GM13976 (cell line): Measurements from ENCODE around the gene LAMTOR1.

ENCODE experiments used
- DNase-seq: peaks from one replicate; pipeline ENCODE4 v3.0.0; 2012; ENCODE audit warnings: low spot score
- in situ Hi-C: fragments of 300-500 bp; cut with MboI; formaldehyde crosslinking; loops from one replicate; pipeline ENCODE4 v1.12.0; 2022; ENCODE audit warnings: low sequenced_read_pairs, mixed read lengths, inconsistent platforms; ENCODE audit not compliant: unreplicated experiment
- TF ChIP-seq, protein P1 (sequence below): IDR thresholded peaks from 2 replicates; pipeline ENCODE4 v1.5.1; 2012; ENCODE audit warnings: borderline replicate concordance, mild to moderate bottlenecking; ENCODE audit not compliant: insufficient read depth; ENCODE audit errors: extremely low read depth, missing control alignments, control extremely low read depth

Gene LAMTOR1

DNA sequence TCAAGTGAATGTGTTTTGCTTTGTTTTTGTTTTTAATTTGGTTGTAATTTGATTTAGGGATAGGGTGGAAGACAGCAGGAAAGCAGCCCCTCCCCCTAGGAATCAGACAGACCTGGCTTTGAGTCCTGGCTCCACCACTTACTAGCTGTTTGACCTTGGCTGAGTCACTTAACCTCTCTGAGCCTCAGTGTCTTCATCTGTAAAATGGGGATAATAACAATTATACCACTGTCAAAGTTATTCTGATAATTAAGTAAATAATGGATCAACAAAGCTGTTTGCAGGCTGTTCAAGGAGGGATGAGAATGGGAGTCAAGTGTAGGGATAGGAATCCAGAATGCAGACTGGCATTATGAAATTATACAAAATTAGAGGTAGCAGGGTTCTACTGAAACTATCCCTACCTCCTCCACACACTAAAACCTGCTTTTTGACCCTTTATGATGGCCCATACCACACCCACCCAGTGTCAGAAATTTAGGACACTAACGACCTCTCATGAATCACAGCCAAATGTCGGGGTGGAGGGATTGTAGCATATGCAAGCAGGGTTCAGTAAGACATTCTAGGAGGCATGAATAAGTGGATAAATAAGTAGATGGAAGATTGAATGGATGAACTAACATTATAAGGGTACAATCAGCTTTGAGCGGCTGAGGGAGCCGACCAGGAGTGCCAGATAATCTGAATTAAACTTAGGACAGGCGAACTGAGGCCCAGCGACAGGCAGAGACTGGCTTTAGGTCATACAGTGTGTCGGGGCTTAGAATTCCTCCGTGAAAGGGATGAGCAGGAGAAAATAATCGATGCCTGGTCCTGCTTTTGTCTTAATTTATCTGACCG is 8.4 kb upstream of the LAMTOR1 start:
- in situ Hi-C loops: no loop called here
- TF ChIP-seq, protein P1, sequence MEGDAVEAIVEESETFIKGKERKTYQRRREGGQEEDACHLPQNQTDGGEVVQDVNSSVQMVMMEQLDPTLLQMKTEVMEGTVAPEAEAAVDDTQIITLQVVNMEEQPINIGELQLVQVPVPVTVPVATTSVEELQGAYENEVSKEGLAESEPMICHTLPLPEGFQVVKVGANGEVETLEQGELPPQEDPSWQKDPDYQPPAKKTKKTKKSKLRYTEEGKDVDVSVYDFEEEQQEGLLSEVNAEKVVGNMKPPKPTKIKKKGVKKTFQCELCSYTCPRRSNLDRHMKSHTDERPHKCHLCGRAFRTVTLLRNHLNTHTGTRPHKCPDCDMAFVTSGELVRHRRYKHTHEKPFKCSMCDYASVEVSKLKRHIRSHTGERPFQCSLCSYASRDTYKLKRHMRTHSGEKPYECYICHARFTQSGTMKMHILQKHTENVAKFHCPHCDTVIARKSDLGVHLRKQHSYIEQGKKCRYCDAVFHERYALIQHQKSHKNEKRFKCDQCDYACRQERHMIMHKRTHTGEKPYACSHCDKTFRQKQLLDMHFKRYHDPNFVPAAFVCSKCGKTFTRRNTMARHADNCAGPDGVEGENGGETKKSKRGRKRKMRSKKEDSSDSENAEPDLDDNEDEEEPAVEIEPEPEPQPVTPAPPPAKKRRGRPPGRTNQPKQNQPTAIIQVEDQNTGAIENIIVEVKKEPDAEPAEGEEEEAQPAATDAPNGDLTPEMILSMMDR: no peak
- DNase-seq: no peak

DNA sequence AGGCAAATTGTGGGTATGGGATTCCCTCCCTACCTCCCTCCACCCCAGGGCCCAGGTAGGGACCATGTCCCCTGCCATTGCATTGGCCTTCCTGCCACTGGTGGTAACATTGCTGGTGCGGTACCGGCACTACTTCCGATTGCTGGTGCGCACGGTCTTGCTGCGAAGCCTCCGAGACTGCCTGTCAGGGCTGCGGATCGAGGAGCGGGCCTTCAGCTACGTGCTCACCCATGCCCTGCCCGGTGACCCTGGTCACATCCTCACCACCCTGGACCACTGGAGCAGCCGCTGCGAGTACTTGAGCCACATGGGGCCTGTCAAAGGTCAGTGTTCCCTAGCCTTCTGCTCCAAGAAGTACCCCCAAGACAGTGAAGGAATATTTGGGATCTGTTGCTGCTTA is 2.8 kb upstream of the LAMTOR1 start, which contains the start of gene TOMT:
TOMT (plus strand) TSS at position 37 of the 400 bp plus-strand sequence; CDS start at position 65, 28 bp downstream.
- in situ Hi-C loops: no loop called here
- TF ChIP-seq, protein P1: no peak
- DNase-seq: no peak

DNA sequence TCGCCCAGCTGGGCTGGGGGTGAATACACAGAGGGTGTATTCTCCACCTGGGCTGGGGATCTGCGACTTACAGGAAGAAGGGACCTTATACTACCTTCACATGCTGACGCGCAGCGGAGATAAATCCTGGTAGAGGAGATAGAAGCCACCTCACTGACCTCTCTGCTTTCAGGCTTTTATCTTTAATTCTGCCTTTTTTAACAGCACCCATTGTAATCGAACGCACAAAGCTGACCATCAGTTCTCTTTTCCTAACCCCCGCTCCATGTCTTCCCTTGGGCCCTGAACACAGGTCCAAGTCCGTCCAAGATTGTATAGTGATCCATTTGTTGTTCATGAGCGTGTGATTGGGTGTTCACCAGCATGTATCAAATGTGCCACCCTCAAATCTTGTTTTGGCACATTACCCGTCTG is 664 bp upstream of the LAMTOR1 start:
- in situ Hi-C loops: no loop called here
- TF ChIP-seq, protein P1: no peak
- no peak for DNase-seq

DNA sequence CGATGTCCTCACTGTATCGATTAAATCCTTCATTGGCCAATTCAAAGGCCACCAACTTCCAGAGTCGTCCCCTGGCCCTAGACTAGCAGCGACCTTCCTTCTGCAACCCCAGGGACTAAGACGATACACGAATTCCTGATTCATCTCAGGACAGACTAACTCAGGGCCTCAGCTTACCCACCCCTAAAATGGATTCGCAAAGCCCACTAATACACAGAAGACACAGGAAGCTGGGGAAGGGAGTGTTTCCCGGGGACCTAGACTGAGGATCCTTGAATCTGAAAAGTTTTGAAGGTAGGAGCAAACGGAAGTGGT is 509 bp downstream of the LAMTOR1 start:
- TF ChIP-seq, protein P1: no peak
- DNase-seq: no peak
- in situ Hi-C loops: no loop called here

DNA sequence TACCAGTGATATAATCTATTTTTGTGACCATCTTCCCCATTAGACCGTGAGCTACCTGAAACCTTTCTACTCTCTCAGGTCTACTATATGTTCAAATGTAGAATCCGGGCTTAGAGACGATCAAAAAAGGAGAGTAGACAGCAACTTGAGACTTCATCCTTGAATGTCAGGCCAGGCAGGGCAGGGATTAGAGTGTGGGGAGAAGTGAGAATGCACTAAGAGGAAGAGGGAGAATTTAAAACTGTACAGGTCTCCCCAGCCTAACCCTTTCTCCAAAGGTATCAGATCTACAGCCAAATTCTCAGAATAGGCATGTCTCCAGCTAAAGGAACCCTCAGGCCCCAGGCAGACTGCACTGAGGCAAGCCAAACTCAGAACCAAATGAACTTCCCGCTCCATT is 935 bp downstream of the LAMTOR1 start:
- DNase-seq: no peak
- in situ Hi-C loops: no loop called here
- TF ChIP-seq, protein P1: no peak

DNA sequence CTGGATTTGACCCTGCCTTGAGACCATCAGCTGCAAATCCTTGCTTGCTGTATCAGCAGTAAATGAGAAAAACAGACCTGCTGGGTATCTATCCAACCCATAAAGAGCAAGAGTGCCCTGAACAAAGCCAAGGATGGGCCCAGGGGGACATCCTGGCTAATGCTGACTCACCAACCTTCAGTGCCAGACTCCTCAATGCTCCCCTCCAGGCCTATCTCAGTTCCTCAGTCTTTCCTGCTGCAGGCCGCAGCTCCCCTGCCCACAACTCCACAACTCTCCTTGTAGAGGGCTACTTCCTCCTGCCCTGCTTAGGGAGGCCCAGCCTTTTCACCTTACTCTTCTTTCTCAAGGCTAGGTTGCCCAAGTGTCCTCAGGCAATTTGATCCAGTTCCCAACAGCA is 2.6 kb downstream of the LAMTOR1 start:
- in situ Hi-C loops: no loop called here
- TF ChIP-seq, protein P1: no peak
- DNase-seq: no peak
